Neural cell (in vitro differentiated cells): Measurements from ENCODE around the gene SACM1L.

Experiments used
- EZH2 ChIP-seq: fragments of 200-600, 300-800 bp; shearing (Covaris generic), sonication (generic); IDR thresholded peaks from 2 replicates; pipeline ENCODE4 v1.6.1; 2014; ENCODE audit warnings: antibody characterized with exemption, low read length, borderline replicate concordance, mild to moderate bottlenecking; ENCODE audit not compliant: insufficient read depth, poor library complexity, severe bottlenecking
- POLR2AphosphoS5 ChIP-seq: IDR thresholded peaks from 2 replicates; pipeline ENCODE4 v1.6.1; 2012
- REST ChIP-seq: IDR thresholded peaks from 2 replicates; pipeline ENCODE4 v1.6.1; 2012; ENCODE audit warnings: borderline replicate concordance
- TAF1 ChIP-seq: IDR thresholded peaks from 2 replicates; pipeline ENCODE4 v1.6.1; 2012; ENCODE audit warnings: low read depth
- TF ChIP-seq, protein P1 (sequence below): fragments of 450-650 bp; IDR thresholded peaks from 2 replicates; pipeline ENCODE4 v1.5.1; 2014; ENCODE audit warnings: antibody characterized with exemption, mild to moderate bottlenecking, moderate library complexity; ENCODE audit not compliant: poor library complexity, severe bottlenecking

DNA sequence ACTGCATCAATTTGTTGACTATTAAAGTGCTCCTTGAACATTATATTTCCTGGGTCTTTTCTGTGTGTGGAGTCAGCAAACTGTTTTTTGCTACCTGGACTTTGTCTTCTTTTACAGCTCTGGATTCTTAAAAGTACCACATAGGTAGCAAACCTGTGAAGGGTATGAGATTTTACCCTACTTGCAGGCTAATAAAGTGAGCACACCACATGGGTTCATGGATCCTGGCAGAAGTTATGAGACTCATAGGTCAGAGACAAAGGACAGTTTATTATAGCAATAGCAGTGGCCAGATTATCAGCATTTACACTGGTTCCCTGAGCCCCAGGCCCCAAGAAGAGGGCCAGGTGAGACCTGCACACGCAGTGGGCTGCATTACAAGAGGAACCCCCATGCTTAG, 8.0 kb upstream of the SACM1L start:
- TF ChIP-seq, protein P1, sequence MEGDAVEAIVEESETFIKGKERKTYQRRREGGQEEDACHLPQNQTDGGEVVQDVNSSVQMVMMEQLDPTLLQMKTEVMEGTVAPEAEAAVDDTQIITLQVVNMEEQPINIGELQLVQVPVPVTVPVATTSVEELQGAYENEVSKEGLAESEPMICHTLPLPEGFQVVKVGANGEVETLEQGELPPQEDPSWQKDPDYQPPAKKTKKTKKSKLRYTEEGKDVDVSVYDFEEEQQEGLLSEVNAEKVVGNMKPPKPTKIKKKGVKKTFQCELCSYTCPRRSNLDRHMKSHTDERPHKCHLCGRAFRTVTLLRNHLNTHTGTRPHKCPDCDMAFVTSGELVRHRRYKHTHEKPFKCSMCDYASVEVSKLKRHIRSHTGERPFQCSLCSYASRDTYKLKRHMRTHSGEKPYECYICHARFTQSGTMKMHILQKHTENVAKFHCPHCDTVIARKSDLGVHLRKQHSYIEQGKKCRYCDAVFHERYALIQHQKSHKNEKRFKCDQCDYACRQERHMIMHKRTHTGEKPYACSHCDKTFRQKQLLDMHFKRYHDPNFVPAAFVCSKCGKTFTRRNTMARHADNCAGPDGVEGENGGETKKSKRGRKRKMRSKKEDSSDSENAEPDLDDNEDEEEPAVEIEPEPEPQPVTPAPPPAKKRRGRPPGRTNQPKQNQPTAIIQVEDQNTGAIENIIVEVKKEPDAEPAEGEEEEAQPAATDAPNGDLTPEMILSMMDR: no peak
- TF ChIP-seq EZH2 (no peak), TAF1 (no peak), REST (no peak), POLR2AphosphoS5 (no peak)
